WERI-Rb-1 (cell line): ENCODE data around the gene CSF2.

Source experiments
- DNase-seq: peaks from one replicate; pipeline ENCODE4 v3.0.0-alpha.2; 2020
- H3K27ac ChIP-seq: fragments of 250-450 bp; sonication (Bioruptor Pico); 2 replicates; pipeline ENCODE4 v1.5.1; 2020; ENCODE audit warnings: mild to moderate bottlenecking, moderate library complexity
- H3K27me3 ChIP-seq: fragments of 250-450 bp; sonication (Bioruptor Pico); 2 replicates; pipeline ENCODE4 v1.5.1; 2021; ENCODE audit warnings: mild to moderate bottlenecking, low read depth, moderate library complexity; ENCODE audit not compliant: insufficient read depth, severe bottlenecking
- H3K36me3 ChIP-seq: fragments of 250-450 bp; sonication (Bioruptor Pico); 2 replicates; pipeline ENCODE4 v1.5.1; 2020; ENCODE audit warnings: mild to moderate bottlenecking, moderate library complexity
- H3K4me3 ChIP-seq: 2 replicates; pipeline ENCODE4 v1.5.1; 2011; ENCODE audit warnings: low read depth, mild to moderate bottlenecking, control low read depth, low read length
- H3K9me3 ChIP-seq: fragments of 250-450 bp; sonication (Bioruptor Pico); 2 replicates; pipeline ENCODE4 v1.5.1; 2021; ENCODE audit warnings: mild to moderate bottlenecking, moderate library complexity; ENCODE audit not compliant: severe bottlenecking
- CTCF ChIP-seq: IDR thresholded peaks from 2 replicates; pipeline ENCODE4 v1.5.1; 2011; ENCODE audit warnings: low read depth, mild to moderate bottlenecking, control low read depth, inconsistent platforms, low read length

The CSF2 gene

GRCh38 chr5:132079081-132079480 is 5.5 kb downstream of the CSF2 start:
- H3K4me3 ChIP-seq = no peak overlapping the region
- H3K36me3 ChIP-seq = no peaks in the 10 kb centered on the region
- DNase-seq = no peak
- TF ChIP-seq CTCF = no peak
- no peaks in the 10 kb centered on the region for H3K27me3 ChIP-seq
- no peaks in the 10 kb centered on the region for H3K9me3 ChIP-seq
- no peak overlapping the region for H3K27ac ChIP-seq

- TF ChIP-seq CTCF = no peak
- Histone ChIP-seq H3K4me3 (no peak overlapping the region), H3K27me3 (no peaks in the 10 kb centered on the region), H3K27ac (no peak overlapping the region), H3K36me3 (no peaks in the 10 kb centered on the region), H3K9me3 (no peaks in the 10 kb centered on the region)
- DNase-seq = no peak
Observed at GRCh38 chr5:132079619-132080018, 6.0 kb downstream of the CSF2 start.

DNA sequence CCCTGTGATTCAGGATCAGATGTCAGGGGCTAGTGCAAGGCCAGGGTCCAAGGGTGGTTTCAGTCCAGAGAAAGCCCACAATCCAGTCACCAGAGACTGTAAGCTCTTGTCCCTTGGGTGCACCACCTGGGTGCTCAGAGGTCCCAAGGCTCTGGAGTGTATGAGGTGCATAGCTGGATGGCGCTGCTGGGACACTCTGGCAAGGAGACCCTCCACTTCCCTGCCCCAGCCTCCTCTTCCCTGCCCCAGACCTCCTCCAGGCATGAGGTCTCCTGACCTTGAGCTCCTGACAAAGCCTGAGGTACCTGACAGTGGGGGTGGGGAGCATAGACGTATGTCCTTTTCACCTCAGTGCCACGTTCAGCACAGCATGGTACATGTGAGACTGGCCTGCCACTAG is 7.0 kb downstream of the CSF2 start:
- H3K36me3 ChIP-seq = no peaks in the 10 kb centered on the region
- TF ChIP-seq CTCF = no peak
- no peak overlapping the region for H3K27ac ChIP-seq

GRCh38 chr5:132081458-132081857 is 7.9 kb downstream of the CSF2 start:
- no peak overlapping the region for H3K27ac ChIP-seq
- no peaks in the 10 kb centered on the region for H3K36me3 ChIP-seq
- no peaks in the 10 kb centered on the region for H3K9me3 ChIP-seq
- no peaks in the 10 kb centered on the region for H3K27me3 ChIP-seq
- TF ChIP-seq CTCF = no peak
- no peak for DNase-seq
- H3K4me3 ChIP-seq = no peak overlapping the region

More for the DNA sequence above, 7.0 kb downstream of the CSF2 start:
- H3K4me3 ChIP-seq = no peak overlapping the region
- no peak for DNase-seq
- H3K9me3 ChIP-seq = no peaks in the 10 kb centered on the region
- H3K27me3 ChIP-seq = no peaks in the 10 kb centered on the region

DNA sequence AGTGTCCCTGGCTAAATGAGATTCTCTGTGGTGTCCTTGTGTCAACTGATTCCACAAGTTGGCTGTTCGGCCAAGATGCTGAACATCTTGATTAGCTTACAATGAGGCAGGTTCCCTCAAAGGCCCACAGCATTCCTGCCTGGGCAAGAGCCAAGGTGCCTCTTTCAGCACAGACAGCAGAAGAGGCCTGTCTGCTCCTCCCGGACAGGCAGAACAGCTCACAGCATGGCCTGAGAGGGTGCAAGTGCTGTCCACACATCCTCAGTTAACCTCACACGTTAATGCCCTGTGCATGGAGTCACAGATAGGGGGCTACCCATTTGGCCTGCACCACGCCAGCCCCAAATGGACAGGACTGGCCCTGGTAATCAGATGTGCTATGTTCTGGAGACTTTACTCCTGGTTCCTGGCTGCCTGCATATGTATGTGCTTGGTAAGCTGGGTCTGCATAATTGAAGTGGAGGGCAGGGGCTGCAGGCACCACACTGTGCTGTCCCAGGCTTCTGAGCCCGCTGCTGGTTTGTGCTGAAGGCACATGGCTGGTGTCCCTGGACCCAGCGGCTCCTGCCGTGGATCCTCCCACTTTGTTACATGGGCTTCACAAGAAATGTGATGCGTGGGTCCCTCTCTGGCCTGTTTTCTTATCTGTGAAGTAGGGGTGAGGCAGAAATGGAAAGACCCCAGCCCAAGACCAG is 8.9 kb downstream of the CSF2 start:
- no peaks in the 10 kb centered on the region for H3K9me3 ChIP-seq
- TF ChIP-seq CTCF = no peak
- no peak overlapping the region for H3K4me3 ChIP-seq
- no peaks in the 10 kb centered on the region for H3K36me3 ChIP-seq
- no peak overlapping the region for H3K27ac ChIP-seq
- no peak for DNase-seq
- no peaks in the 10 kb centered on the region for H3K27me3 ChIP-seq
